OCI-LY3 (cell line): Measurements from ENCODE around the gene C1orf105.

Source experiments
- H2AFZ ChIP-seq: fragments of 200-600, 300-600 bp; shearing (Covaris generic); 2 replicates; pipeline ENCODE4 v1.6.0; 2014; ENCODE audit warnings: antibody characterized with exemption, low read depth, low read length
- H3K27ac ChIP-seq: fragments of 200-600, 300-600 bp; sonication (generic); 2 replicates; pipeline ENCODE4 v1.5.1; 2014; ENCODE audit warnings: mild to moderate bottlenecking, low read length, moderate library complexity, mixed read lengths
- H3K27me3 ChIP-seq: fragments of 200-600, 300-600 bp; sonication (generic); 2 replicates; pipeline ENCODE4 v1.6.1; 2014; ENCODE audit warnings: low read depth, low read length, mixed read lengths
- H3K36me3 ChIP-seq: fragments of 200-600, 300-600 bp; sonication (generic); replicated peaks from 2 replicates; pipeline ENCODE3; 2014; ENCODE audit warnings: low read depth, low read length, mixed read lengths
- H3K4me1 ChIP-seq: fragments of 300-600, 200-600 bp; sonication (generic); 2 replicates; pipeline ENCODE4 v1.6.1; 2014; ENCODE audit warnings: low read length, mixed read lengths
- H3K4me2 ChIP-seq: fragments of 200-600, 300-600 bp; sonication (generic); 2 replicates; pipeline ENCODE4 v1.6.1; 2014; ENCODE audit warnings: low read length, mixed read lengths
- H3K4me3 ChIP-seq: fragments of 300-600, 200-600 bp; sonication (generic); 2 replicates; pipeline ENCODE4 v1.5.1; 2014; ENCODE audit warnings: antibody characterized with exemption, mild to moderate bottlenecking, low read length, moderate library complexity
- H3K79me2 ChIP-seq: fragments of 300-600, 200-600 bp; shearing (Covaris generic); 2 replicates; pipeline ENCODE4 v1.6.1; 2014; ENCODE audit warnings: mild to moderate bottlenecking, low read length, mixed read lengths
- H3K9ac ChIP-seq: fragments of 300-600, 200-600 bp; shearing (Covaris generic); 2 replicates; pipeline ENCODE4 v1.6.0; 2014; ENCODE audit warnings: mild to moderate bottlenecking, low read length, moderate library complexity
- H3K9me3 ChIP-seq: fragments of 200-600, 300-600 bp; shearing (Covaris generic); 2 replicates; pipeline ENCODE4 v1.6.1; 2014; ENCODE audit warnings: low read length, mixed read lengths; ENCODE audit not compliant: insufficient read depth
- H4K20me1 ChIP-seq: fragments of 200-600, 300-600 bp; sonication (generic); 2 replicates; pipeline ENCODE4 v1.6.1; 2016; ENCODE audit warnings: low read length, mixed read lengths; ENCODE audit not compliant: insufficient read depth
- EZH2phosphoT487 ChIP-seq: fragments of 200-600 bp; shearing (Covaris generic); IDR thresholded peaks from 2 replicates; pipeline ENCODE4 v1.6.1; 2018; ENCODE audit warnings: antibody characterized with exemption, mixed run types, low read depth
- TF ChIP-seq, protein P1 (sequence below): fragments of 200-600, 300-600 bp; sonication (generic); IDR thresholded peaks from 2 replicates; pipeline ENCODE4 v1.5.1; 2014; ENCODE audit warnings: antibody characterized with exemption, low read length, low read depth

Gene C1orf105

DNA sequence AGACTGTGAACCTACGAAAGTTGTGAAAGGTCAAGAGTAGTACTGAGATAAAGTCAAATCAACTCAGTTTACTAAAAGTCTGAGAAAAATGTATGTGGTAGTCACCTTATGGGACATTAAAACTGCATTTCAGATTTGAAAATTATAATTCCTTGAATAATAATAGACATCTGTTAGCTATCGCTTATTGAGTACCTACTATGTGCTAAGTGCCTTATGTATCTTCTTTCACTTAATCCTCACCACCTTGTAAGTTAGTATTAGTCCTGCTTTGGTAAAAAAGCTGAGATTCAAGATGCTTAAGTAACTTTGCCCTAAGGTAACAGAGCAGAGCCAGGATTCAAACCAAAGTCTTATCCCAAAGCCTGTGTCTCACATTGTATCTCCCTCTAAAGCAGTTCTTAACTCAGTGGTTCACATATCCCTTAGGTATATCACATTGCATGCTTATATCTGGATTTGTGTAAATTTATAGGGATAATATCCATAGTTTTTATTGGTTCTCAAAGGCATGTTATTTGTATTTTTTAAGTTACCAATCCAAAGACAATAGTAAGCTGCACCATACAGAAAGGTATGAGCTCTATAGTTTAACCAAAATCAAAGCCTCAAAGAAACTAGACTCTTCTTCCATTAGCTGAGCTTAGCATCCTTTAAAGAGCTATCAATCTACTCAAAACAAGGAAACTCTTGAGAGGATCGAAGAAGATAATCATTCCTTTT, 22.5 kb downstream of the C1orf105 start:
- H3K4me1 ChIP-seq = peaks cover 14% of the 10 kb centered on the region
- no peaks in the 10 kb centered on the region for H4K20me1 ChIP-seq
- peak overlapping the region; percentile 71; the same call in 1 of the 2 replicates for H2AFZ ChIP-seq
- peak overlapping the region; percentile 83 for H3K9ac ChIP-seq
- TF ChIP-seq EZH2phosphoT487 = no peak
- TF ChIP-seq, protein P1, sequence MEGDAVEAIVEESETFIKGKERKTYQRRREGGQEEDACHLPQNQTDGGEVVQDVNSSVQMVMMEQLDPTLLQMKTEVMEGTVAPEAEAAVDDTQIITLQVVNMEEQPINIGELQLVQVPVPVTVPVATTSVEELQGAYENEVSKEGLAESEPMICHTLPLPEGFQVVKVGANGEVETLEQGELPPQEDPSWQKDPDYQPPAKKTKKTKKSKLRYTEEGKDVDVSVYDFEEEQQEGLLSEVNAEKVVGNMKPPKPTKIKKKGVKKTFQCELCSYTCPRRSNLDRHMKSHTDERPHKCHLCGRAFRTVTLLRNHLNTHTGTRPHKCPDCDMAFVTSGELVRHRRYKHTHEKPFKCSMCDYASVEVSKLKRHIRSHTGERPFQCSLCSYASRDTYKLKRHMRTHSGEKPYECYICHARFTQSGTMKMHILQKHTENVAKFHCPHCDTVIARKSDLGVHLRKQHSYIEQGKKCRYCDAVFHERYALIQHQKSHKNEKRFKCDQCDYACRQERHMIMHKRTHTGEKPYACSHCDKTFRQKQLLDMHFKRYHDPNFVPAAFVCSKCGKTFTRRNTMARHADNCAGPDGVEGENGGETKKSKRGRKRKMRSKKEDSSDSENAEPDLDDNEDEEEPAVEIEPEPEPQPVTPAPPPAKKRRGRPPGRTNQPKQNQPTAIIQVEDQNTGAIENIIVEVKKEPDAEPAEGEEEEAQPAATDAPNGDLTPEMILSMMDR = no peak
- peaks cover 16% of the 10 kb centered on the region for H3K36me3 ChIP-seq
- H3K27me3 ChIP-seq = no peaks in the 10 kb centered on the region
- no peak overlapping the region for H3K27ac ChIP-seq
- H3K79me2 ChIP-seq = peaks cover 29% of the 10 kb centered on the region
- H3K4me2 ChIP-seq = peak overlapping the region; percentile 67
- H3K9me3 ChIP-seq = no peaks in the 10 kb centered on the region
- H3K4me3 ChIP-seq = peak overlapping the region; percentile 82

DNA sequence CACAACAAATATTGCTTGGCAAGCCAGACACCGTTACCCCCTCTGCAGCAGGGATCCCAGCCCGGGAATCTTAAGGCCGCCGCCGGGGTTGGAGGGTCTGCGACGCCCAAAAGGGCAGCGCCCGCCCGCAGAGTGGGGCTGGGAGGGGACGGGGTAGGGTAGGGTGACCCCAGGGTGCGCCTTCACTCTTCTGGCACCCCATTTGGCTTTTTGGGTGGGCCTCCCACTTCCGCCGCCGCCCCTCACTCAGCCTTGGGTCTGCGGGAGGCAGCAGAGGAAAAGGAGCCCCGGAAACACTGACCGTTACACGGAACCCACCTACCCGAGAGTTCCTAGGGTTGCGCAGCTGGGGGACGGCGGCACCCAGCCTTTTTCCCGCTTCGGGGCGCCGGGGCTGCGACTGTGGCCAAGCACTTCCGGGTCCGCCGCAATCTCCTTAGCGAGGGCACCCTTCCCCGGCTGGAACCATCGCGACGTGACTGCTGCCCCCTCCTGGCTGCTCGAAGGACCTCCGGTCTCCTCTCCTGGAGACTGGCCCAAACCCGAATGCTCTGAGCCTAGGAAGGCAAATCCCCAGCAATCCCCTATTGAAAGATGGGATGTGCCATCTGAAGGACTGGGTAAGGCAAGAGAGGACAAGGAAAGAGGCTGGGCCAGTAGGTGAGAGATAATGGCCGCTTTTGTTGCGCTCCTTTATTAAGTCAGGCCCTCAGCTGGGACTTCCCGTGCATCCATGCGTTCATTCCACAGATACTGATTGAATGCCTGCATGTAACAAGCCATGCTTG, 23.4 kb downstream of the C1orf105 start, which contains the start of gene PIGC:
TSS of gene PIGC (minus strand) at position 404 of the 788 bp plus-strand sequence. CDS start 1,447 bp downstream, outside the sequence.
- H3K9me3 ChIP-seq = no peaks in the 10 kb centered on the region
- peak within 1 kb of the TSS; percentile 76 for H3K4me2 ChIP-seq
- H2AFZ ChIP-seq = peak within 1 kb of the TSS; percentile 93
- peaks cover 29% of the 10 kb centered on the region for H3K79me2 ChIP-seq
- H3K27me3 ChIP-seq = no peaks in the 10 kb centered on the region
- peaks cover 18% of the 10 kb centered on the region for H3K4me1 ChIP-seq
- peak within 1 kb of the TSS; percentile 82 for H3K4me3 ChIP-seq
- H4K20me1 ChIP-seq = no peaks in the 10 kb centered on the region
- H3K36me3 ChIP-seq = peaks cover 14% of the 10 kb centered on the region
- TF ChIP-seq EZH2phosphoT487 = no peak
- TF ChIP-seq, protein P1 = peak; percentile 94
- H3K9ac ChIP-seq = peak within 1 kb of the TSS; percentile 83
- peak within 1 kb of the TSS; percentile 41 for H3K27ac ChIP-seq

DNA sequence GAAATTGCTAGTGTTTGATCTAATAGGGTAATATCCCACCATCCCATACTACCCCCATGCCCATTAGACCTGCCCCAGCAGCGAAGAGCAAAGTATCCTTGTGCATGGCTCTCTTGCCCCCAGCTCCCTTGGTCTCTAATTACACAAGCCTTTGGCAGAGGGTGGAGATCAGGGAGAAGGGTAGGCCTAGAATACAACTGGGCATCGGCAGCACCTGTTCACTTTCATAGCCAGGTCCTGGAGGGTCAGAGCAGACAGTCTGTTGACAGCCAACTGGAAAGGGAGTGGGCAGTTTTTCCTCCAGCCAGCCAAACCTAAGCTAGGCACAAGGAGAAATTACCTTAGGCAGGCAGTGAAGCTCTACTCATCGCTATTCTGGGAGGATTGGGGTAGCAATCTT, 26.1 kb downstream of the C1orf105 start:
- Histone ChIP-seq H3K9ac (no peak overlapping the region), H3K4me1 (peaks cover 41% of the 10 kb centered on the region)

More for the DNA sequence above, 26.1 kb downstream of the C1orf105 start:
- Histone ChIP-seq H3K9me3 (no peaks in the 10 kb centered on the region), H3K27ac (no peak overlapping the region), H3K27me3 (no peaks in the 10 kb centered on the region), H3K79me2 (peaks cover 23% of the 10 kb centered on the region), H2AFZ (no peak overlapping the region), H3K4me3 (no peak overlapping the region), H3K36me3 (peaks cover 7% of the 10 kb centered on the region), H4K20me1 (no peaks in the 10 kb centered on the region), H3K4me2 (no peak overlapping the region)
- TF ChIP-seq, protein P1 = no peak
- no peak for TF ChIP-seq EZH2phosphoT487
